ENCODE measurements around the gene RMDN3. TPM values are rescaled to one million over a fixed set of nuclear protein-coding genes. Genes with fewer than 3 reads are reported as not detected.

RMDN3 gene, protein sequence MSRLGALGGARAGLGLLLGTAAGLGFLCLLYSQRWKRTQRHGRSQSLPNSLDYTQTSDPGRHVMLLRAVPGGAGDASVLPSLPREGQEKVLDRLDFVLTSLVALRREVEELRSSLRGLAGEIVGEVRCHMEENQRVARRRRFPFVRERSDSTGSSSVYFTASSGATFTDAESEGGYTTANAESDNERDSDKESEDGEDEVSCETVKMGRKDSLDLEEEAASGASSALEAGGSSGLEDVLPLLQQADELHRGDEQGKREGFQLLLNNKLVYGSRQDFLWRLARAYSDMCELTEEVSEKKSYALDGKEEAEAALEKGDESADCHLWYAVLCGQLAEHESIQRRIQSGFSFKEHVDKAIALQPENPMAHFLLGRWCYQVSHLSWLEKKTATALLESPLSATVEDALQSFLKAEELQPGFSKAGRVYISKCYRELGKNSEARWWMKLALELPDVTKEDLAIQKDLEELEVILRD
- 77.1 TPM for total RNA-seq
- long read RNA-seq, transcript RMDN3-202 (13 exons, 2,251 nt), result major isoform, 141 of 208 reads
- long read RNA-seq, partial matches to known transcripts, result 13 of 208 reads
- long read RNA-seq, other reads (novel, unspliced or antisense), result 48 of 208 reads

DNA sequence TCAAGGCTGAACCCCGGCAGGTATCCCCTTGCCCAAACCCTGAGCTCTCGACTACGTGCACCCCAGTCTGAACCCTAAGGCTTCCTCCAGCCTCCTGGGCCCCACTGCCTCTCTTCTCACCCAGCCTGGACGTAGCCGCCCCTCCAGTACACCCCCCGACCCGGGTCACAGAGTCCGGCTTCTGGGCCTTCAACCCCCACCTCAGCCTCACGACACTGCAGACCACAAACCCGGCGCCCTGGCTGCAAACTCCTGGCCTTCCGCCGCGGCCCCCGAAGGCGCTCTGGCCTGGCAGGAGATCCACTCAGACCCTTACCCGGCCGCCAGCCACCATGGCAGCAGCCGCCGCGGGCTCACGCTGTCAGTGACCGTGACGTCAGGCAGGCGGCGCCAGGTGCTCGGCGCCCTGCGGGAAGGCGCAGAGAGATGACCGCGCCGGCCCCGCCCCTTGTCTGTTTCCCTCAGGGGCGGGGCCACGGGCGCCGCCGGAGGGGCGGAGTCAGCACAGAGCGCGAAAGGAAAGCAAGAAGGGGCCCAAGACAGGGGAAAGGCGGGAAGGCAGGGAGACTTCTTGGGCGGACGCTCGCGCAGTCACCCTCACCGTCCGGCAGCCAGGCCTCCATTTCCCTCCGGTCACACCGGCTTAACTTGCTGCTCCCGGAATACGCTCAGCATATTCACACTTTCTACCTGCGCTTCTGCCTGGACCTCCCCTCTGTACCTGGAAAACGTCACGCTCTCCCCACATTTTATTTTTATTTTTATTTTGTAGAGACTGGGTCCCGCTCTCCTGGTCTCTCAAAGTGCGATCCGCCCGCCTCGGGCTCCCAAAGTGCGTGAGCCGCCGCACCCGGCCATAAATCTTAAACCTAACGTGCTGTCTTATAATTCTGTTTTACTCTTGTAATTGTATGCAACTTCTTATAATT, at the start of gene RMDN3:
Gene RMDN3, minus strand, starts transcription at position 372 of the 929 bp plus-strand sequence. CDS start 471 bp downstream, outside the sequence.
- no peaks in the 10 kb centered on the region for H3K27me3 ChIP-seq
- TF ChIP-seq, protein P1, sequence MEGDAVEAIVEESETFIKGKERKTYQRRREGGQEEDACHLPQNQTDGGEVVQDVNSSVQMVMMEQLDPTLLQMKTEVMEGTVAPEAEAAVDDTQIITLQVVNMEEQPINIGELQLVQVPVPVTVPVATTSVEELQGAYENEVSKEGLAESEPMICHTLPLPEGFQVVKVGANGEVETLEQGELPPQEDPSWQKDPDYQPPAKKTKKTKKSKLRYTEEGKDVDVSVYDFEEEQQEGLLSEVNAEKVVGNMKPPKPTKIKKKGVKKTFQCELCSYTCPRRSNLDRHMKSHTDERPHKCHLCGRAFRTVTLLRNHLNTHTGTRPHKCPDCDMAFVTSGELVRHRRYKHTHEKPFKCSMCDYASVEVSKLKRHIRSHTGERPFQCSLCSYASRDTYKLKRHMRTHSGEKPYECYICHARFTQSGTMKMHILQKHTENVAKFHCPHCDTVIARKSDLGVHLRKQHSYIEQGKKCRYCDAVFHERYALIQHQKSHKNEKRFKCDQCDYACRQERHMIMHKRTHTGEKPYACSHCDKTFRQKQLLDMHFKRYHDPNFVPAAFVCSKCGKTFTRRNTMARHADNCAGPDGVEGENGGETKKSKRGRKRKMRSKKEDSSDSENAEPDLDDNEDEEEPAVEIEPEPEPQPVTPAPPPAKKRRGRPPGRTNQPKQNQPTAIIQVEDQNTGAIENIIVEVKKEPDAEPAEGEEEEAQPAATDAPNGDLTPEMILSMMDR (IDR thresholded peaks at IDR 0.05), result no peak
- H3K36me3 ChIP-seq, result peaks cover 23% of the 10 kb centered on the region
- DNase-seq (peak; percentile 97), ATAC-seq (peak; percentile 99)
- H3K4me1 ChIP-seq, result peaks cover 17% of the 10 kb centered on the region
- intact Hi-C loops (cut with DNase I), result no loop called here
- peak within 1 kb of the TSS; percentile 82 for H3K27ac ChIP-seq
- H3K9me3 ChIP-seq, result no peaks in the 10 kb centered on the region
- peak within 1 kb of the TSS; percentile 77 for H3K4me3 ChIP-seq

DNA sequence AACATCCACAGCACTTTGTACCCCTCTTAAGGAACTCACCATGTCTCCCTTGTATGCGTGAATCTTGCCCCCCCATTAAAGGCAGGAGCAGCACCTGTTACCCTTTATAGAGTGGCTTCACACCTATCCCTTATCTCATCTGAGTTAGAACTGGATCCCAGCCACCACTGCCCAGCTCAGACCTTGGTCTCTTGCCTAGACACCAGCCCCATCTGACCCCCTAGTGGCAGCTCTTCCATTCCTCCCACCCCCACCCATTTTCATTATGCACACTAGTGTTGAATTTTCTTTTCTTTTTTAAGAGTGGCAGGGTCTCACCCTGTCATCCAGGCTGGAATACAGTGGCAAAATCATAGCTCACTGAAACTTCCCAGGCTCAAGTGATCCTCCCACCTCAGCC, 48.6 kb upstream of the RMDN3 start:
- no peaks in the 10 kb centered on the region for H3K9me3 ChIP-seq
- no peak overlapping the region for H3K27ac ChIP-seq
- ATAC-seq, result no peak
- no peaks in the 10 kb centered on the region for H3K27me3 ChIP-seq
- intact Hi-C loops (cut with DNase I), result no loop called here
- peaks cover 22% of the 10 kb centered on the region for H3K4me1 ChIP-seq
- DNase-seq, result no peak
- TF ChIP-seq, protein P1 (IDR thresholded peaks at IDR 0.05), result no peak
- H3K4me3 ChIP-seq, result no peak overlapping the region
- H3K36me3 ChIP-seq, result no peaks in the 10 kb centered on the region

DNA sequence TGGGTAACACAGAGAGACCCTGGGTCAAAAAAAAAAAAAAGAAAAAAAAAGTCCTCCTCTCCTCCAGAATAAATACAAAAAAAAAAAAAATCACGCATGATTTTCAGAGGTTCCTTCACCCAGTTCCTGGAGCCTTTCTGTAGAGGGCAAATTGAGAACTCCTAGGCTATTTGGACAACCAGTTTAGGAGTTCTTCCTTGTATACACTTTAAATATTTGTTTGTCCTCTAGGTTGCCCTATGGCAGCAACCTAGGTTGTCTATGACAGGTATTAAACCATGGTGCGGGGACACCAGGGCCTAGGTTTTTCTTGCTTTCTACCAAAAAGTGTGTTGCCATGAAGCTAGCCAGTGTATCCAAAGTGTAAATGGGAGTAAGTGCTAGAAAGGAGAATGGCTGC, 48.0 kb upstream of the RMDN3 start:
- intact Hi-C loops (cut with DNase I), result no loop called here

DNA sequence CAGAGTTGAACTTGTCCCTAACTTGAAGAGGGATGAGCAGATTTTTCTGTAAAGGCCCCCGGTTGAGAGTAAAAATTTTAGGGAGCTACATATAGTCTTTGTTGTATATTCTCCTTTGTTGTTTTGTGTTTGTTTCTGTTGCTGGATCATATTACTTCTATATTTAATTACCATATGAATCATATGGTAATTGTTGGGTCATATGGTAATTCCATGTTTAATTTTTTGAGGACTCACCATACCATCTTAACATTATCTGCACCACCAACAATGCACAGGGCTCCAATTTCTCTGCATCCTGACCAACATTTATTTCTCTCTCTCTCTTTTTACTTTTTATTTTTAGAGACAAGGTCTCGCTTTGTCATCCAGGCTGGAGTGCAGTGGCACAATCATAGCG, 44.5 kb upstream of the RMDN3 start:
- no peaks in the 10 kb centered on the region for H3K27me3 ChIP-seq
- TF ChIP-seq, protein P1 (IDR thresholded peaks at IDR 0.05), result no peak
- H3K36me3 ChIP-seq, result no peaks in the 10 kb centered on the region
- no peak overlapping the region for H3K27ac ChIP-seq
- H3K4me3 ChIP-seq, result no peak overlapping the region
- peaks cover 19% of the 10 kb centered on the region for H3K4me1 ChIP-seq
- no peaks in the 10 kb centered on the region for H3K9me3 ChIP-seq
- intact Hi-C loops (cut with DNase I), result no loop called here
- no peak for ATAC-seq
- no peak for DNase-seq

More for the DNA sequence above, 48.0 kb upstream of the RMDN3 start:
- DNase-seq, result no peak
- no peaks in the 10 kb centered on the region for H3K36me3 ChIP-seq
- peaks cover 16% of the 10 kb centered on the region for H3K4me1 ChIP-seq
- no peak overlapping the region for H3K27ac ChIP-seq
- no peaks in the 10 kb centered on the region for H3K27me3 ChIP-seq
- no peak overlapping the region for H3K4me3 ChIP-seq
- TF ChIP-seq, protein P1 (IDR thresholded peaks at IDR 0.05), result no peak
- no peak for ATAC-seq
- H3K9me3 ChIP-seq, result no peaks in the 10 kb centered on the region

DNA sequence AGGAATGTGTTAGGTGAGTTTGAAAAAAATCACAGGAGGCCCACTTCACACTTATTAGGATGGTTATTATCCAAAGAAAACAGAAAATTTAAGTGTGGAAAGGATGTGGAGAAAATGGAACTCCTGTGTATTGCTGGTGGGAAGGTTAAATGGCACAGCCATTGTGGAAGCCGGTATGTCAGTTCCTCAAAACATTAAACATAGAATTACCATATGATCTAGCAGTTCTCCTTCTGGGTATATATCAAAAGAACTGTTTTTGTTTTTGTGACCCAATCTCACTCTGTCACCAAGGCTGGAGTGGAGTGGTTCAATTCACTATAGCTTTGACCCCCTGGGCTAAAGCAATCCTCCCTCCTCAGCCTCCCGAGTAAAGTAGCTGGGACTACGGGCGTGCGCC, 41.5 kb upstream of the RMDN3 start:
- ATAC-seq, result peak; percentile 53
- no peaks in the 10 kb centered on the region for H3K9me3 ChIP-seq
- peaks cover 19% of the 10 kb centered on the region for H3K4me1 ChIP-seq
- no peak for DNase-seq
- H3K4me3 ChIP-seq, result no peak overlapping the region
- H3K36me3 ChIP-seq, result peaks cover 7% of the 10 kb centered on the region
- H3K27me3 ChIP-seq, result no peaks in the 10 kb centered on the region
- TF ChIP-seq, protein P1 (IDR thresholded peaks at IDR 0.05), result no peak
- intact Hi-C loops (cut with DNase I), result no loop called here
- no peak overlapping the region for H3K27ac ChIP-seq

All from upper lobe of right lung (tissue), 1 donor.